Left ventricle myocardium inferior (tissue), 1 donor: ENCODE results near the gene SLC26A1. TPM values are rescaled to one million over a fixed set of nuclear protein-coding genes. Genes with fewer than 3 reads are reported as not detected.

Experiments
- DNase-seq: peaks from one replicate; pipeline ENCODE4 v3.0.0-alpha.2; 2020
- H3K27ac ChIP-seq: fragments of 200-600 bp; replicated peaks from 2 replicates; pipeline ENCODE4 v1.8.0; 2021
- H3K27me3 ChIP-seq: fragments of 200-600 bp; 2 replicates; pipeline ENCODE4 v1.8.0; 2021; ENCODE audit warnings: low read depth
- H3K36me3 ChIP-seq: fragments of 200-600 bp; 2 replicates; pipeline ENCODE4 v1.8.0; 2021
- H3K4me1 ChIP-seq: fragments of 200-600 bp; 2 replicates; pipeline ENCODE4 v1.8.0; 2021
- H3K4me3 ChIP-seq: fragments of 200-600 bp; 2 replicates; pipeline ENCODE4 v1.8.0; 2021; ENCODE audit warnings: mild to moderate bottlenecking, moderate library complexity
- H3K9me3 ChIP-seq: fragments of 200-600 bp; replicated peaks from 2 replicates; pipeline ENCODE4 v1.8.0; 2021
- intact Hi-C: fragments of 100-400 bp; cut with micrococcal nuclease; formaldehyde crosslinking; loops from one replicate; pipeline ENCODE4 v1.11.0; 2022
- total RNA-seq: library from RNA; stranded (reverse); fragmentation: NEBNext Ultra II Directional; extraction: Animal tissue kit (Norgen Biotek cat#: 25700); gene quantifications from one replicate; pipeline ENCODE4 v1.2.1, GENCODE V29; 2021
- TF ChIP-seq, protein P1 (sequence below): fragments of 200-600 bp; IDR thresholded peaks from 2 replicates; pipeline ENCODE4 v1.8.0; 2021; ENCODE audit warnings: antibody characterized with exemption, mild to moderate bottlenecking, borderline replicate concordance
- donor health status: DM: no; HTN: yes; CAD: no; lungs with severe emphysema.

The SLC26A1 gene
- total RNA-seq, 1 donor from 2014 or later, result not detected

DNA sequence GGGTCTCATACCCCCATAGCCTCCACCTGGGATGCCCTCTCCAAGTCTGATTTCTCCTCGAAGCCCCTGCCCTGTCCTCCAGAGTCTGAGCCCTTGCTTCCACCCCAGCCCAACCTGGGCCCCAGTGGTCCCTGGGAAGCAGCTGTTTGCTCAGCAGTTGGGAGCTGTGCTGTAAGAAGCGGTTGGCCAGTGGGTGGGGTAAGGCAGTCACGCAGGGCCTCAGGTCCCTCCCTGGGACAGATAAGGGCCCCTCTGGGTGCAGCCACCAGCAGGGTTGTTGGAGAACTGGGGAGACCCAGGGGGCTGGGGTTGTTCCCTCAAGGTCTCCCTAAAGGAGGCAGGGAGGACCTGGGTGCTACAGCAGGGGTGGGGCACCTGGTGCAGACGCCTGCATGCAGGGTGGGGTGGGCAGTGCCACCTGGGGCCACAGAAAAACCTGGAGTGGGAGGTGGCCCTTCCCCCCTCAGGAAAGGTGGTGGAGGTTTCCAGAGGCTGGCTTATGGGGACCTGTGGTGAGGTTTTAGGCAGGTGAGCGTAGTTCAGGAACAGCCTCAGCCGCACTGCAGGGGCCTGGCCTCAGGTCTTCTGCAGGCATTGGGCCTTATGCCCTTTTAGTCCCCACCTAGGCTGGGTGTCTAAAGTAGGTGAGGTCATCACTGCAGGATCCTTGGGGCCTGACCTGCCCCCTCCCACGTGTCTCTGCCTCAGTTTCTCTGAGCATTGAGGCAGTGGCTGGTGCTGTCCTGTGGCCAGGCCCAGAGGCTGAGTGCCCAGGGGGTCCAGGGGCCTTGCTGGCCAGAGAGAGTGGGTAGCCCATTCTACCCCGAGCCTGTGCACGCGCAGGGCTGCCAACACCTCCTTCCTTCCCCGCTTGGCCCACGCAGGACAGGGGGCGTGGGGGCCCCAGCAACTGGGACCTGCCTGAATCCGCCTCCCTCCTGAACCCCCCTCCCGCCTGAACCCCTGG is 3.1 kb upstream of the SLC26A1 start:
- Histone ChIP-seq H3K36me3 (no peaks in the 10 kb centered on the region), H3K27ac (no peak overlapping the region), H3K27me3 (peaks cover 53% of the 10 kb centered on the region), H3K9me3 (no peaks in the 10 kb centered on the region), H3K4me3 (no peak overlapping the region), H3K4me1 (peaks cover 15% of the 10 kb centered on the region)
- intact Hi-C loops, result no loop called here
- DNase-seq, result no peak
- TF ChIP-seq, protein P1, sequence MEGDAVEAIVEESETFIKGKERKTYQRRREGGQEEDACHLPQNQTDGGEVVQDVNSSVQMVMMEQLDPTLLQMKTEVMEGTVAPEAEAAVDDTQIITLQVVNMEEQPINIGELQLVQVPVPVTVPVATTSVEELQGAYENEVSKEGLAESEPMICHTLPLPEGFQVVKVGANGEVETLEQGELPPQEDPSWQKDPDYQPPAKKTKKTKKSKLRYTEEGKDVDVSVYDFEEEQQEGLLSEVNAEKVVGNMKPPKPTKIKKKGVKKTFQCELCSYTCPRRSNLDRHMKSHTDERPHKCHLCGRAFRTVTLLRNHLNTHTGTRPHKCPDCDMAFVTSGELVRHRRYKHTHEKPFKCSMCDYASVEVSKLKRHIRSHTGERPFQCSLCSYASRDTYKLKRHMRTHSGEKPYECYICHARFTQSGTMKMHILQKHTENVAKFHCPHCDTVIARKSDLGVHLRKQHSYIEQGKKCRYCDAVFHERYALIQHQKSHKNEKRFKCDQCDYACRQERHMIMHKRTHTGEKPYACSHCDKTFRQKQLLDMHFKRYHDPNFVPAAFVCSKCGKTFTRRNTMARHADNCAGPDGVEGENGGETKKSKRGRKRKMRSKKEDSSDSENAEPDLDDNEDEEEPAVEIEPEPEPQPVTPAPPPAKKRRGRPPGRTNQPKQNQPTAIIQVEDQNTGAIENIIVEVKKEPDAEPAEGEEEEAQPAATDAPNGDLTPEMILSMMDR, result no peak

DNA sequence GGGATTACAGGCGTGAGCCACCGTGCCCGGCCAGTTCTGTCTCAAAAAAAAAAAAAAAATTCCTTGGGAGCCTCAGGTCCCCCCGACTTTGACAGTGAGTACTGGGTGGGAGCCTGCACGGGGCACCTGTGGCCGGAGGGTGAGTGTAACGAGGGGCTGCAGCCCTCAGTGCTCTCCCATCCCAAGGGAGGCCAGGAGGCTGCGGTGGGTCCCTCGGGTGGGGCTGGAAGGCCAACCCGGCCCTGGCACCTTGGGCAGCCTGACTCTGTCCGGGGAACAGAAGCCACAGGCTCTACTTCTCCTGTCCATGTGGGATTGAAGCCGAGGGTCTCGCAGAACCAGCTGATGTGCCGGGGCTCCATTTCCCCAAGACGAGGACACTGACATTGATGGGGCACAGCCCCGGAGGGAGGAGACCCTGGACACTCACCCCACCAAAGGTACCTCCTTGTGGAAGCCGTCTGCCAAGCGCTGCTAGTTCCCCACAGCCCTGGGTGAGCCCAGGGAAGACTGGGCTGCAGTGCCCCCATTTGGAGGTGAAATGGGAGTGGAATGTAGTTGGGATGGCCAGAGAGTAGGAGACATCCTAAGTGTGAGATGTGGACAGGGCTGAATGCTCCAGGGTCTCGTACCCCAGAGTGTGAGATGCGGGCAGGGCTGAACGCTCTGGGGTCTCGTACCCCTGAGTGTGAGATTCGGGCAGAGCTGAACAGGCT is 2.3 kb upstream of the SLC26A1 start:
- Histone ChIP-seq H3K9me3 (no peaks in the 10 kb centered on the region), H3K27ac (no peak overlapping the region), H3K36me3 (peaks cover 4% of the 10 kb centered on the region), H3K4me3 (no peak overlapping the region), H3K27me3 (peaks cover 44% of the 10 kb centered on the region), H3K4me1 (peaks cover 15% of the 10 kb centered on the region)
- TF ChIP-seq, protein P1, result no peak
- no peak for DNase-seq
- intact Hi-C loops, result no loop called here

DNA sequence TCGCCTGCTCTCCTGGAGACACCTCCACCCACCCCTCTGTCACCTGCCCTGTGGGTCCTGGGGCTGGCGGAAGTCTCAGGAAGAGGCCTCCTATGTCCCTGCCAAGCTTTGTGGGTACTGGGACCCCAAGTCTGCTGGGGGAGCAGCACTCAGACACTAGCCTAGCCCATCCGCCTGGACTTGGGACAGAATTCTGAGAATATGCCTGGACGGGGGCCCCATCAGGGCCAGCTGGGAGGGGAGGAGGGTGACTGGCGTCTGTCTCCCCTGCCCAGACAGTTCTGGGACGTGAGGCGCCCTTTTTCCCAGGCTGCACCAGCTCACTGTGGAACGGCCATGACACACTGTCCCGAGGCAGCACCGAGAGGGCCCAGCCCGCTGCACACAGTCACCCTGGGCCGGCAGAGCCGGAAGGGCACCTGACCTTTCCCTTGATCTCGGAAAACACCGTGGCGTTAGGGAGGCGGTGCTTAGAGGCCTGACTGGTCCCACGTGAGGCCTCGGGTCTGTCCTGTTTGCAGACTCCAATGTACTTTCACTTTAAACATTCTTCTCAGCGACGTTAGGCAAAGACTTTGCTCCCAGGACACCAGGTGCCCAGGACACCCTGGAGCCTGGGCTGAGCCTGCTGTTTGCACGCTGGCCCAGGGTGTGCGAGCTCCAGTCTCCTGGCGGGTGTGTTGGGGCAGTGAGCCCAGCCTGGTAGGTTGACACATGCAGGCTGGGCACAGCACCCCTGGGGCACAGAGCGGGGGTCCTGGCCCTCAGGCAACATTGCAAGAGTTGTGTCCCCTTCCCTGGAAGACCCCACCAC is 700 bp downstream of the SLC26A1 start:
- no peak for DNase-seq
- no peak overlapping the region for H3K4me3 ChIP-seq
- no peak overlapping the region for H3K27ac ChIP-seq
- peaks cover 17% of the 10 kb centered on the region for H3K27me3 ChIP-seq
- H3K9me3 ChIP-seq, result no peaks in the 10 kb centered on the region
- H3K36me3 ChIP-seq, result peaks cover 9% of the 10 kb centered on the region
- intact Hi-C loops, result no loop called here
- TF ChIP-seq, protein P1, result no peak
- H3K4me1 ChIP-seq, result peaks cover 15% of the 10 kb centered on the region

DNA sequence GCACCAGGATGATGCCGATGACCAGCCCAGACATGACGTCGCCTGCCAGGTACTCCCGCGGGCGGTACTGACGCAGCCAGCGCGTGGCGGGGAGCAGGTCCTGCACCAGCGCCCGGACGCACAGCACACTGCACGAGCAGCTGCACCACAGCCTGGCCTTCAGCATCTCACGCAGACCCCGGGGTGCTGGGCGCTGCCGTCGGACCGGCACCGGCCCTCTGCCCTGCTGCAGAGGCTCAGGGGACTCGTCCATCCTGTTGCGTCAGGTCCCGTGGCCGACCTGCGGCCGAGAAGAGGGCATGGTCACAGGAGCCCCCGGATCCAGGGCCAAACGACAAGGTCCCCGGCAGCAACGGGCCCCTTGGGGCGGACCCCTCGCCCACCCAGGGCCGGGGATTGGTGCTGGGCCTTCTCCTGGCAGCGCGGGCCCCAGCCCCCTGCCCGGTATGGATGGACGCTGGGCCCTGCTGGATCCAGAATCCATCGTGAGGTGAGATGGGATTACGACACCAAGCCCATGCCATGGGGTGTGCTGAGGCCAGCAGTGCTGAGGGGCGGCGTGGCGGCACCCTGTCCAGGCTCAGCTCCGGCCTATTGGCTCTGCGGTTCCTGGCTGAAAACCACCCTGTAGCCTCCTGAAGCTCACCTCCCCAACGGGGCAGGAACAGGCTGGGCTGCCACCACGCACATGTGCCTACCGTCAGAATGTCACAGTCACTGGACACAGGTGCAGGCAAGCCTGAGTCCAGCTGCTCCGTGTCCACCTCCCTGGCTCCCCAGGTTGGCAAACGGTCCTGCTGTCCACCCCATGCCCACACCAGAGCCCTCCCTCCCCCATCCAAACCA is 1.5 kb downstream of the SLC26A1 start:
- intact Hi-C loops, result no loop called here
- H3K4me1 ChIP-seq, result peaks cover 16% of the 10 kb centered on the region

More for the DNA sequence above, 1.5 kb downstream of the SLC26A1 start:
- H3K27me3 ChIP-seq, result peaks cover 9% of the 10 kb centered on the region
- TF ChIP-seq, protein P1, result no peak
- no peaks in the 10 kb centered on the region for H3K9me3 ChIP-seq
- no peak overlapping the region for H3K27ac ChIP-seq
- no peak for DNase-seq
- H3K4me3 ChIP-seq, result no peak overlapping the region
- H3K36me3 ChIP-seq, result peaks cover 9% of the 10 kb centered on the region
